Activated T-cell treated with anti-CD3 and anti-CD28 coated beads, Interleukin-2, amount 50 U/mL, for 48 hours (primary cell): ENCODE results near the gene UGT1A4.

Experiments used
- DNase-seq, 2 experiments: peaks; one replicate each; pipeline ENCODE4 v3.0.0-alpha.2; 2020

UGT1A4 gene

GRCh38 chr2:233718552-233718951 is at the start of gene UGT1A4:
UGT1A4 (plus strand) TSS chr2:233718736; CDS start chr2:233718821, 85 bp downstream.
- no peak for DNase-seq

GRCh38 chr2:233671290-233672161 is 47.0 kb upstream of the UGT1A4 start, which contains the start of gene UGT1A9:
UGT1A9 (plus strand) TSS chr2:233671898; CDS start chr2:233671935, 37 bp downstream.
- DNase-seq: no peak

- no peak for DNase-seq
These were observed 45.6 kb upstream of the UGT1A4 start for GRCh38 chr2:233672886-233673285.

GRCh38 chr2:233673896-233674295 is 44.6 kb upstream of the UGT1A4 start:
- no peak for DNase-seq

GRCh38 chr2:233674314-233674713 is 44.2 kb upstream of the UGT1A4 start:
- no peak for DNase-seq

GRCh38 chr2:233674995-233675394 is 43.5 kb upstream of the UGT1A4 start:
- no peak for DNase-seq

- DNase-seq: no peak
These were observed 42.5 kb upstream of the UGT1A4 start for GRCh38 chr2:233676046-233676445.

- no peak for DNase-seq
These were observed 39.3 kb upstream of the UGT1A4 start for GRCh38 chr2:233679196-233679595.

GRCh38 chr2:233680361-233681045 is 38.0 kb upstream of the UGT1A4 start:
- no peak for DNase-seq

GRCh38 chr2:233681521-233682099 is 36.9 kb upstream of the UGT1A4 start, which contains the start of gene UGT1A7:
UGT1A7 (plus strand) TSS chr2:233681901; CDS start chr2:233681938, 37 bp downstream.
- DNase-seq: no peak

- DNase-seq: no peak
These were observed 33.9 kb upstream of the UGT1A4 start for GRCh38 chr2:233684640-233685039.

- DNase-seq: no peak
These were observed 31.6 kb upstream of the UGT1A4 start for GRCh38 chr2:233686928-233687327.

GRCh38 chr2:233688341-233688740 is 30.2 kb upstream of the UGT1A4 start:
- DNase-seq: no peak

GRCh38 chr2:233689031-233689430 is 29.5 kb upstream of the UGT1A4 start:
- DNase-seq: no peak

- DNase-seq: no peak
These were observed 29.0 kb upstream of the UGT1A4 start for GRCh38 chr2:233689501-233689900.

GRCh38 chr2:233690444-233690843 is 28.1 kb upstream of the UGT1A4 start:
- no peak for DNase-seq

GRCh38 chr2:233691443-233692433 is 26.8 kb upstream of the UGT1A4 start:
- no peak for DNase-seq

- DNase-seq: no peak
These were observed 25.9 kb upstream of the UGT1A4 start, which contains the start of gene UGT1A6 for GRCh38 chr2:233692648-233693047. UGT1A6 (plus strand) TSS chr2:233692890; CDS start chr2:233693005, 115 bp downstream.

GRCh38 chr2:233693963-233694362 is 24.6 kb upstream of the UGT1A4 start:
- no peak for DNase-seq

GRCh38 chr2:233698740-233699139 is 19.8 kb upstream of the UGT1A4 start:
- DNase-seq: no peak

GRCh38 chr2:233699424-233700027 is 19.0 kb upstream of the UGT1A4 start:
- DNase-seq: no peak
